Measurements from ENCODE around the gene KCNH4. TPM values are rescaled to one million over a fixed set of nuclear protein-coding genes. Genes with fewer than 3 reads are reported as not detected.

The KCNH4 gene
- total and polyA plus RNA-seq, 2 of the 13 experiments (the other 11 are each of a cell fraction or from before 2014, with no cell fraction given), result 0.01 to 0.09 TPM

- POLR2A ChIA-PET, result interaction anchor here (0.5 kb wide), 1 partner anchor 101 kb away, joined by 3 read pairs; no protein-coding TSS in a partner anchor
- CTCF ChIA-PET (ENCODE audit: low intra/inter-chr PET ratio, low total read pairs), result no interaction called here
- no peaks in the 10 kb centered on the region for H3K36me3 ChIP-seq (replicated peaks in 1 of 2; ENCODE audit: control insufficient read depth in 1 of 2, insufficient read depth in 2 of 2, low read length in 2 of 2)
- TF ChIP-seq NR3C1 (CRISPR knock-in tag; IDR thresholded peaks at IDR 0.05) (no peak), FOXJ3 (CRISPR knock-in tag; IDR thresholded peaks at IDR 0.05; ENCODE audit: borderline replicate concordance) (no peak), CTCF (CRISPR knock-in tag; IDR thresholded peaks at IDR 0.05) (no peak), AGO1 (IDR thresholded peaks at IDR 0.05; ENCODE audit: low read depth, low read length, poor library complexity, severe bottlenecking) (no peak), TCF7L2 (IDR thresholded peaks at IDR 0.05; ENCODE audit: low read depth, low read length) (no peak)
- BruUV-seq (replicated peaks), result no TSS peak
- FAIRE-seq (no peak), DNase-seq (ENCODE audit: low spot score) (no peak), ATAC-seq (no peak)
- no peak overlapping the region for H3K9ac ChIP-seq (ENCODE audit: insufficient read depth, low read depth, low read length)
- H3K4me2 ChIP-seq (ENCODE audit: low read depth, low read length), result no peak overlapping the region
- H3K9me3 ChIP-seq (ENCODE audit: low read length), result no peaks in the 10 kb centered on the region
- WGBS (ENCODE audit: low lambda C conversion rate), result 95% methylated on average over 5 of the region's 5 CpGs
- no peak overlapping the region for H2AFZ ChIP-seq (ENCODE audit: low read length)
- H3K4me1 ChIP-seq (ENCODE audit: insufficient read depth, low read length), result peaks cover 21% of the 10 kb centered on the region
- intact Hi-C loops (cut with micrococcal nuclease; ENCODE audit: unreplicated experiment), result no loop called here
- no peaks in the 10 kb centered on the region for H4K20me1 ChIP-seq (ENCODE audit: insufficient read depth, low read length)
- H3K27me3 ChIP-seq (ENCODE audit: control insufficient read depth in 1 of 2, insufficient read depth in 2 of 2, low read length in 2 of 2), result no peaks in the 10 kb centered on the region; a peak in 2 of 5 replicates
- in situ Hi-C loops (cut with HindIII; ENCODE audit: extremely low pct_ligation_motif_present, low pct_unique_long_range_greater_than_20kb), result no loop called here
- no peaks in the 10 kb centered on the region for H3K79me2 ChIP-seq (ENCODE audit: insufficient read depth, low read length)
- H3K4me3 ChIP-seq (replicated peaks in 1 of 3; ENCODE audit: insufficient read depth in 1 of 3, low read depth in 2 of 3, low read length in 3 of 3), result no peak overlapping the region
- no peak overlapping the region for H3K27ac ChIP-seq (ENCODE audit: extremely low read length, insufficient read depth, low read length)
Measured at GRCh38 chr17:42191275-42191608, 10.3 kb upstream of the KCNH4 start.

GRCh38 chr17:42190491-42191274, 9.7 kb upstream of the KCNH4 start:
- Histone ChIP-seq H3K9ac (ENCODE audit: insufficient read depth, low read depth, low read length) (no peak overlapping the region), H3K9me3 (ENCODE audit: low read length) (no peaks in the 10 kb centered on the region), H4K20me1 (ENCODE audit: insufficient read depth, low read length) (no peaks in the 10 kb centered on the region), H2AFZ (ENCODE audit: low read length) (no peak overlapping the region), H3K4me2 (ENCODE audit: low read depth, low read length) (no peak overlapping the region), H3K79me2 (ENCODE audit: insufficient read depth, low read length) (no peaks in the 10 kb centered on the region), H3K36me3 (replicated peaks in 1 of 2; ENCODE audit: control insufficient read depth in 1 of 2, insufficient read depth in 2 of 2, low read length in 2 of 2) (no peaks in the 10 kb centered on the region), H3K4me1 (ENCODE audit: insufficient read depth, low read length) (peaks cover 21% of the 10 kb centered on the region), H3K27ac (ENCODE audit: extremely low read length, insufficient read depth, low read length) (no peak overlapping the region), H3K4me3 (replicated peaks in 1 of 3; ENCODE audit: insufficient read depth in 1 of 3, low read depth in 2 of 3, low read length in 3 of 3) (no peak overlapping the region), H3K27me3 (ENCODE audit: control insufficient read depth in 1 of 2, insufficient read depth in 2 of 2, low read length in 2 of 2) (peaks cover 0 to 3% of the 10 kb centered on the region in 2 experiments; a peak in 3 of 5 replicates)
- TF ChIP-seq PATZ1 (CRISPR knock-in tag; IDR thresholded peaks at IDR 0.05) (no peak), MTA1 (CRISPR knock-in tag; IDR thresholded peaks at IDR 0.05; ENCODE audit: borderline replicate concordance) (peak; percentile 24; the same call in 1 of the 2 replicates), ZNF768 (CRISPR knock-in tag; IDR thresholded peaks at IDR 0.05) (0 out of 2 replicates have a peak, but pooled peaks have one; percentile 14)
- DNase-seq (ENCODE audit: low spot score) (no peak), FAIRE-seq (no peak), ATAC-seq (no peak)
- in situ Hi-C loops (cut with HindIII; ENCODE audit: extremely low pct_ligation_motif_present, low pct_unique_long_range_greater_than_20kb), result no loop called here
- CTCF ChIA-PET (ENCODE audit: low intra/inter-chr PET ratio, low total read pairs), result no interaction called here
- 87% methylated on average over 10 of the region's 17 CpGs for WGBS (ENCODE audit: low lambda C conversion rate)
- BruUV-seq (replicated peaks), result no TSS peak
- intact Hi-C loops (cut with micrococcal nuclease; ENCODE audit: unreplicated experiment), result no loop called here
- POLR2A ChIA-PET, result interaction anchor here (0.5 kb wide), 1 partner anchor 100 kb away, joined by 3 read pairs; no protein-coding TSS in a partner anchor

All from HepG2 (cell line).